Testis (tissue), 3 donors: ENCODE measurements around the gene HBP1. TPM values are rescaled to one million over a fixed set of nuclear protein-coding genes. Genes with fewer than 3 reads are reported as not detected.

Source experiments
- DNase-seq: peaks from one replicate; pipeline ENCODE4 v3.0.0-alpha.2; 2019
- H3K27ac ChIP-seq, 2 donors: fragments of 200-600 bp; sonication (generic); one replicate each; pipeline ENCODE4 v1.5.1; 2019
- H3K27me3 ChIP-seq: fragments of 200-600 bp; sonication (generic); one replicate; pipeline ENCODE4 v1.5.1; 2019
- H3K36me3 ChIP-seq: fragments of 200-600 bp; sonication (generic); one replicate; pipeline ENCODE4 v1.5.1; 2017; ENCODE audit warnings: low read depth; ENCODE audit errors: missing control alignments
- H3K4me1 ChIP-seq: fragments of 200-600 bp; sonication (generic); one replicate; pipeline ENCODE4 v1.5.1; 2019
- H3K4me3 ChIP-seq, 2 donors: fragments of 200-600 bp; sonication (generic); one replicate each; pipeline ENCODE4 v1.5.1; 2017 to 2019
- H3K9me3 ChIP-seq: fragments of 200-600 bp; sonication (generic); one replicate; pipeline ENCODE4 v1.5.1; 2017
- CTCF ChIP-seq, 3 experiments: fragments of 450-650 bp in 2 of 3; fragments of 200-600 bp in 1 of 3; sonication (generic) in 1 of 3; IDR thresholded peaks; one replicate each; pipeline ENCODE4 v1.5.1; 2016 to 2019; ENCODE audit warnings: antibody characterized with exemption in 3 of 3, mild to moderate bottlenecking in 2 of 3, moderate library complexity in 1 of 3
- POLR2A ChIP-seq: fragments of 450-650 bp; IDR thresholded peaks from one replicate; pipeline ENCODE4 v1.6.1; 2017; ENCODE audit warnings: antibody characterized with exemption, mild to moderate bottlenecking, moderate library complexity
- WGBS, 2 donors: methylation state at CpG; one replicate each; pipeline ENCODE4 v1.1.5; 2018; 5-methylcytosine and 5-hydroxymethylcytosine counted together
- intact Hi-C: fragments of 100-400 bp; cut with DNase I; formaldehyde crosslinking; loops from one replicate; pipeline ENCODE4 v1.15.1; 2023; ENCODE audit warnings: low total_unique reads
- polyA plus RNA-seq: library from polyadenylated mRNA; stranded (reverse); fragments of 350-450 nt; fragmentation: Illumina TruSeq; extraction: RNeasy Lipid Tissue Mini Kit (QIAGEN cat#74804); gene quantifications from one replicate; pipeline ENCODE4 v1.2.3, GENCODE V29; 2014; ENCODE audit warnings: low read depth, low replicate concordance; ENCODE audit not compliant: insufficient read depth
- total RNA-seq, 2 donors: library from RNA; depleted of rRNA; stranded (reverse); fragments of >200 nt; gene quantifications; one replicate each; pipeline ENCODE4 v1.2.3, GENCODE V29; 2016

The HBP1 gene
- total and polyA plus RNA-seq, 3 donors from 2014 or later = 107 to 134 (median 127) TPM

GRCh38 chr7:107208563-107208962 is 39.8 kb downstream of the HBP1 start:
- no peaks in the 10 kb centered on the region for H3K9me3 ChIP-seq
- H3K4me3 ChIP-seq = no peak overlapping the region
- no peaks in the 10 kb centered on the region for H3K27me3 ChIP-seq
- no peak for DNase-seq
- TF ChIP-seq CTCF (IDR thresholded peaks at IDR 0.05) (no peak), POLR2A (no peak)
- no peaks in the 10 kb centered on the region for H3K36me3 ChIP-seq
- intact Hi-C loops = no loop called here
- H3K4me1 ChIP-seq = no peaks in the 10 kb centered on the region
- 81 to 93% methylated on average over 5 of the region's 5 CpGs for WGBS, 2 donors
- H3K27ac ChIP-seq = no peak overlapping the region

GRCh38 chr7:107209565-107209964 is 40.8 kb downstream of the HBP1 start:
- Histone ChIP-seq H3K4me1 (no peaks in the 10 kb centered on the region), H3K9me3 (no peaks in the 10 kb centered on the region), H3K36me3 (no peaks in the 10 kb centered on the region), H3K27ac (no peak overlapping the region), H3K4me3 (no peak overlapping the region), H3K27me3 (no peaks in the 10 kb centered on the region)
- TF ChIP-seq CTCF (IDR thresholded peaks at IDR 0.05) (no peak), POLR2A (no peak)
- intact Hi-C loops = no loop called here
- 92 to 93% methylated on average over 4 of the region's 4 CpGs for WGBS, 2 donors
- DNase-seq = no peak

GRCh38 chr7:107210400-107210799 is 41.6 kb downstream of the HBP1 start:
- Histone ChIP-seq H3K27me3 (no peaks in the 10 kb centered on the region), H3K4me3 (no peak overlapping the region), H3K27ac (no peak overlapping the region), H3K4me1 (no peaks in the 10 kb centered on the region), H3K36me3 (no peaks in the 10 kb centered on the region), H3K9me3 (no peaks in the 10 kb centered on the region)
- DNase-seq = no peak
- no peak for TF ChIP-seq POLR2A
- TF ChIP-seq CTCF (IDR thresholded peaks at IDR 0.05) = no peak
- intact Hi-C loops = no loop called here
- WGBS, 2 donors = 82 to 96% methylated on average over 3 to 4 of the region's 4 CpGs

- Histone ChIP-seq H3K27ac (no peak overlapping the region), H3K36me3 (no peaks in the 10 kb centered on the region), H3K27me3 (no peaks in the 10 kb centered on the region), H3K4me3 (no peak overlapping the region), H3K9me3 (no peaks in the 10 kb centered on the region), H3K4me1 (no peaks in the 10 kb centered on the region)
- DNase-seq = no peak
- no peak for TF ChIP-seq CTCF (IDR thresholded peaks at IDR 0.05)
- TF ChIP-seq POLR2A = no peak
- WGBS, 2 donors = 79 to 85% methylated on average over 2 of the region's 2 CpGs
- intact Hi-C loops = no loop called here
Observed at GRCh38 chr7:107212725-107213124, 43.9 kb downstream of the HBP1 start.

- Histone ChIP-seq H3K4me3 (no peak overlapping the region), H3K27me3 (no peaks in the 10 kb centered on the region), H3K36me3 (no peaks in the 10 kb centered on the region), H3K4me1 (no peaks in the 10 kb centered on the region), H3K27ac (no peak overlapping the region), H3K9me3 (no peaks in the 10 kb centered on the region)
- DNase-seq = no peak
- no peak for TF ChIP-seq CTCF (IDR thresholded peaks at IDR 0.05)
- 93 to 97% methylated on average over 5 of the region's 5 CpGs for WGBS, 2 donors
- intact Hi-C loops = no loop called here
Observed at GRCh38 chr7:107213193-107213788, 44.5 kb downstream of the HBP1 start.
